NCI-H1105 treated with DMSO at 0.1 percent for 48 hours (cell line): Measurements from ENCODE around the gene ZFP36L1.
A peak's percentile ranks its signal among the peaks of the same experiment; 100 is the strongest.

Source experiments
- DNase-seq: peaks from one replicate; lab custom pipeline; 2025; lab: John Stamatoyannopoulos, UW

The ZFP36L1 gene

DNA sequence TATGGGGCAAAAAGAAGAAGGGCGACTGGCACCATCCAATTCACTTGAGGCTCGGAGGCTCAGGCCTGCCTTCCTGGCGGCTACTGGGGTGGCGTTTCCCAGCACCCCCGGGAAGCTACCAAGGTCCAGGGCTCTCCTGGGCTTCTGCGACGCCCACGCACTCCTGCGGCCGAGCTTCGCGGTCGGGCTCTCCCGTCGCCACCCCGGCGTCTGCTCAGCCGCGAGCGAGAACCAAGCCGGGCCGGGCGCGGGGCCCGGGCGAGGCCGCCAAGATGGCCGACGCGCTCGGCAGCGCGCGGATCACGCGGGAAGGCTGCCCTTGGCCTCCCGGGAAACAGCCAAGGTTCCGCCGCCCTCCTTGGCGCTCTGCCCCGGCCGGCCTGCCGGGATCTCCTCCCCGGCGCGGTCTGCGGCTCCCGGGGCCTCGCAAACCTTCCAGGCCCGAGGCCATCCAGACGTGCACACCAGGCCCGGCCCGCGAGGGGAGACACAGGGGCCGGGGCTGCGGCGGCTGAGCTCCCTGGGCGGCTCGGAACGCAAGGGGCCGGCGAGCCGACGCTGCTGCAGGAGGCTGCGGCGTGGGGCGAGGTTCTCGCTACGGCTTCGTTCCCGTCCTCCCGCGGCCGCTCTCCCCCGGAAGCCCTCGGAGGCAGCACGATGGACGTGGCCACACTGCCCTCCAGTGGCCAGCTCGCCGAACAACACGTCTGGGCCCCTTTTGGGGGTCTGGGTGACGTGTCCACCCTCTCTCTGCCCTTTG, 23.5 kb upstream of the ZFP36L1 start:
- DNase-seq = peak; percentile 87

DNA sequence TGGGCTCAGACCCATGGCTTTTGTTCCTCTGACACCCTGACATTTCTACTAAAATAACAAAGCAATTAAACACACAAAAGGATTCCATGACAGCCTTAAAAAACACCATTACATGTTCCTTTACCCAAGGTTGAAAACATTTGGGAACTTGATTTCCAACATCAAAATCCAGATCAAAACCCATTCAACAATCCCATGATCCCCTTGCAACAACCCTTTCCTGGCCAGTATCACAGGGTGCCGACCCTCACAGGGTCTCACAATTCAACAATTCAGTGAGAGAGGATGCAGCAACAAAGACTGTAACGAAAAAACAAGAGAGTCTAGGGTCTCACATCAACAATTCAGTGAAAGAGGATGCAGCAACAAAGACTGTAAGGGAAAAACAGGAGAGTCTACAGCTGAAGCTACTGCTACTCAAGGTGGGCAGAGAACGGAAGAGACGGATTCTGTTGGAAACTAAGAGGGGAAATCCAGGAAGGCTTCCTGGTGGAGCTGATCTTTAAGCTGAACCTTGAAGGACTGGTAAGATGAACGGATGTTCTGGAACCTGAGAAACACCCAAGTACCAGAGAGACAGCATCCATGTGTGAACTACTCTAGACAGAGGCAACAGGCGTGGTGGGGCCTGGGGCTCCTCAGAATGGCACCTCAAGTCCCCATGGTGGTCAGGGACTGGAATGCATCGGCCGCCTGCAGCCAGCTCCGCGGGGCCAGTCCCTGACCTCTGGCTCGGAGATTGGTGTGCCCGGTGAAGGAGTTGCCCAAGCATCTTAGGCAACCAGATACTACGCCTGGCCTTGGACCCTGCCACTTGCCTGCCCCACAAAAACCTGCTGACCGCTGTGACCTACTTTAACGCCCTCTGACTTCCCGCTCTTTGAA, 22.7 kb upstream of the ZFP36L1 start:
- no peak for DNase-seq

DNA sequence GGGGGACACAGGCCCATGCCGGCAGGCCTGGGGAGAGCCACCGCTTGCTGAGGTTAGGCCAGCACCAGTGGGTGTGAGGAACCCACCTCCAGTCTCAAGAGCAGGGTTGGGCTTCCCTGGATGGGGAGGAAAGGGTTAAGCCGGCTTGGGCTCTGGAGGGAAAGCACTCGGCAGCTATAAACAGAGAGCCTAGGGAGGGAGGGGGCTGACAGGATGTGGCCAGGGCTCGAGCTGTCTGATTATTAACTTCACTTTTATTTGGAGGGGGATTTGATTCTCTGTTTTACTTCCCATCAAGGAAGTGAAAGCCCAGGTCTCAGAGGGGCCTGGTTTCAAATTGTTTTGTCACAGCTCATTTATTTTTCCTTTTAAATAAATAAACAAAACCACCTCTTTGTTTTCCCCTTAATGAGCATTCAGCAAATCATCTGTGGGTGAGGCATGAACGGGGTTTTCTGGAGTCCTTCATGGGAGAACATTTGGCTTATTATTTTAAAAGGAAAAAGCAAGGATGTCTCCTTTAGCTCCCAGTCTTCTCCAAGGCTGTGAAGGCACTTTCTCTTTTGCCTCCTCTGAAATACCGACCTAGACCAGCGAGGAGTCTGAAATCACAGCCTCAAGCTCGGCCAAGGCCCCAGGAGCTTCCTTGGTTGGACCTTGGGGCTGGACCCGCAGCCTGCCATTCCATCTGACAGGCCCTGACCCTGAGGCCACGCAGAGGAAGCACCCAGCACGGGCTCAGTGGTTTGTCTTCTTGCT, 21.9 kb upstream of the ZFP36L1 start:
- peak; percentile 12 for DNase-seq

DNA sequence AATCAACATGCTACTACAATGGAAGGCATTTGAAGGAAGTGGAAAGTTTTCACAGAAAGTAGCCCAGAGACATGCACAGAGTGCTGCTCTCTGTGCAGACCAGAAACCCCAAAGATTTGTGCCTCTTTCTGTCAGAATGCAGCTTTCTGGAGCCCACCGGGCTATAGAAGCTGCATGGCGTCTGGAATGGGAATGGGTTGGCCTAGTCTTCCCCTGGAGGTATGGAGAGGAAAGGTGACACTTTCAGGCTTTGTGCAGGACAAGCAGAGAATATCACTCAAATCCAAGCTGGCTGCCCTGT, 21.3 kb upstream of the ZFP36L1 start:
- no peak for DNase-seq

DNA sequence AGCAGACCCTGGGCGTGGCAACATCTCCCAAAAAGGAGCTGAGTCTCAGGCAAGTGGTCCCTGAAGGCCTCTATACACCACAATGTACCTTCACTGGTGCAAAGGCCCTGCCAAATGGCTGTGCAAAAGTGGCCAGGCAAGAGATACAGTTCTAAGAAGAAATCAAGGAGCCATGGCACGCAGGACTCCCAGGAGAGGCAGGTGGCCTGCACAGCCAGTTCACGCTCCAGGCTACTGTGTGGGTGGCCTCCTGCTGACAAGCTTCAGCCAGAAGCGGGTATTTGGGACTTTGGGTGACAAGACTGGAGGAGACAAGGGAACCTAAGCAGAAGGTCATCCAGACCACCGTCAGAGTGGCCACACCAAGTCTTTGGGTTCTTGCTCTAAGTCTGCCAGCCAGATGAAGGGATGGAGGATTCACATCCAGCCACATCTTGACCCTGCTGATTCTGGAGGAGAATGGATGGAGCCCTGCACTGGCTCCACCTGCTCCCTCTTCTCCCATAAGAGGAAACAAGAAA, 20.5 kb upstream of the ZFP36L1 start:
- DNase-seq = no peak

DNA sequence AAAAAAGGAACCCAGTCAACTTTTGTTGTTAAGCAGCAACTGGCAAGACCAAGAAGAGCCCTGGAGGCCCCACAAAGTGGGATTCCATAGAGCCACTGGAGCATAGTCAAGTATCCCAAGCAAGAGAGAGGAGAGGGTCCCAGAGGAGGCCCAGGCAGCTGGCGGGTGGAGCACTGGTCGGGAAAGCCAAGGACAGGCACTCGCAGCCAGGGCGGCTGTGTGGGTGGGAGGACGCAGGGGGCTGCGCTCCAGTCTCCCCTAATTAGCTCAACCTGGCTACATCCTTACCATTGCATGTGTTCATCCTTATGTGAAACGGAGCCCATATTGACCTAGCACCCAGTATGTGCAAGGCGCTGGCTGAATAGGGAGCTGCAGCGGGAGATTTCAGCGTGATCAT, 18.3 kb upstream of the ZFP36L1 start:
- no peak for DNase-seq

DNA sequence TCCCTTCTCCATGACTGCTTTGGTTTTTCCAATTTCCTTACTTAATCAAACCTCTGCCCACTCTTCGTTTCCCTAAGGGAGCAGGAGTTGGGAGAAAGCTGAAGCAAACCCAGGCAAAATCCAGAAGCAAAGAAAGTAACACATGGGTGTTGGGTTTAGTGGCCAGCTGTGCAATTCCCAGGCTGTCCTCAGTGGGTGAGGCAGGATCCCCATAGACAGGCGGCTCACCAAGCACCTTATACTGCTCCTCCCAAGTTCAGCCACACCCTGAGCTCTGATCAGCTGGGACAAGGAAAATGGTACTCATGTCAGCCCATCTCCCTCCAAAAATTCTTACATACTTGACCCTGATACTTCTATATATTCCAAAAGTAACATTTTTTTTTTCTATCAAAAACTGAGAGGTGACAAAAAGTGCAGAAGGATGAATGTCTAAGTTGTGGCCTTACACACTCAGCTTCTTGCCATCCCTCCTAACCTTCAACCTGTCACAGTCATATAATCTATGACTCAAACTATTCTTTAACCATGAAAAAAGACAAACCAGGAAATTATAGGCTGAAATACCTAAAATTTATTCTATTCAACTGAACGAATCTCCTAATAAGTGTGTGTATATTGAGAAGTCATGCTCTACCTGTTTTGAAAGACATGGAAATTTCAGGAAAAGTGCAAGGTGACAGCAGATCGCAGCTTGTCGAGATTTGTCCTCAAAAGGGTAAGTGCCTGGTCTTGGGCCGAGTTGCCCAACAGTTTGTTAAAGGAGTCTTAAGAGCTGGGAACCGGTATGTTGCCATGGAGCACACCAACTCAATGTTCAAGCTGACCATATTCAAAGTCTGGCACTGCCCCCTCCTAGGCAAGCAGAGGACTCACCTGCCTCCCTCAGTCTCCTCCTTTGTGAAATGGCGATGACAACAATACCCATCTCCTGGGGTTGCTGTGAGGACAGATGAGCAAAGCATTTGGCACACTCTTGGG, 17.6 kb upstream of the ZFP36L1 start:
- no peak for DNase-seq

DNA sequence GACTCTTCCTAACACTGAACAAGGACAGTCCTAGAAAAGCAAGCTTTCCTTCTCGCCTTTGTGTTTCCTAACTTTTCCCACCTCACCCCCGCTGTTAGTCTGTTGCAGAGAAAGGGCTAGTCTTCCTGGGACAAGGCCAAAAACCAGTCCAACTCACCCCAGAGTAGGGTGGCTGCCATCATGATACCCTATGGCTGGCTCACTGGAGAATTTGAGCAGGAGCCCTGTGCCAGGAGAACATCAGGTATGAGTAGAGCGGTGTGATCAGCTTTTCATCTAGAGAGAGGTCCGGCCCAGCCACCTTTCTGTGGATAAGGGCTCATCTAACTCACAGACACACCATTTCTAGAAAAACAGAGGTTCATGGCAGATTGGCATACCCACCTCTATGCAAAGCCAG, 16.7 kb upstream of the ZFP36L1 start:
- DNase-seq = no peak

DNA sequence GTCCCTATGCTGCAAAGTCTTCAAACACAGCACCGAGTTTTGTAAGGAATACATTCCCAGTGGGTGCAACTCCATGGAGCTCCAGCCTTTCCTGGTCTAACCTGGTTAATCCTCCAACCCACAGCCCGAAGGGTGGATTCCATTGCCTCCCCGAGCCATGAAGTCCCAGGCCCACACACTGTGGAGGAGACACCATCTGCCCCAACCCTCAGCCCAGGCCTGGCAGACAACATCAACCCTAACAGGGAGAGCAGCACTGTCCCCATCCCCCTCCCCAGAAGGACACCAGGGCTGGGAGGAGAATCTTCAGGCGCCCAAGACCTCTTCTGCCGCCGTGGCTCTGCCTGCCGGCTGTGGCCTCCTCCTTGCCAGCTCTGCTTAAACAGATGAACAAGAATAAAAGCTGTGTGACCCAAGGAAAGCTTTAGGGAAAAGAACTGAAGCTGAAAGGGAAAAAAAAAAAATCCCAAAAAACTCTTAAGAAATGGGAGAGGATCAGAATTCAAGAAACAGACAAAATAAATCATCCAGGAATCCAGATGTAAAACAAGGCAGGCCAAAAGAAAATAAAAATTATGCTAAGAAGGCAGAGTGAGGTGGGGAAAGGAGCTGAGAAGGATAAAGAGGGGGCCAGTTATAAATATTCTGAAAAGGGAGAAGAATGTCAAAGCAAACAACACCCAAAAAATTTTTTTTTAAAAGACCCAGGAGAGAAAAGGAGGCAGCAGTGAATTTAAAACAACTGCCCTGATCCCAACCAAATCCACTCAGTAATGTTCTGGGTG, 16.0 kb upstream of the ZFP36L1 start:
- no peak for DNase-seq

DNA sequence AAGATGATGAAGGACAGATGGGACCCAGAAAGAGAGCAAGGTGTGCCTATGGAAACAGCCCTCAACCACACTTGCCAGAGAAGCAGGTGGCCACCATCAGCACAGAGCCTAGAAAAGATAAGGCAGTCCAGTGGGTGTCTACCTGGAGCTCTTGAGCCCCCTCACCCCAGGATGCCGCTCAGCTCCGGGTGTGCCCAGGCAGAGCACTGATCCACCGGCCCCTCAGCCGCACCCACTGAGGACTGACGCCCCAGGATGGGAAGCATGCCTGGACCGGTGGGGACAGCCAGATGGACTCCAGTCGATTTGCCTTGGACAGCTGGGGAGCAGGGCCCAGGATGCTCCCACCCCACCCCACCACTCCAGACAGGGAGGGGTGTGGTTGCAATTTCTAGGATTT, 15.1 kb upstream of the ZFP36L1 start:
- no peak for DNase-seq

DNA sequence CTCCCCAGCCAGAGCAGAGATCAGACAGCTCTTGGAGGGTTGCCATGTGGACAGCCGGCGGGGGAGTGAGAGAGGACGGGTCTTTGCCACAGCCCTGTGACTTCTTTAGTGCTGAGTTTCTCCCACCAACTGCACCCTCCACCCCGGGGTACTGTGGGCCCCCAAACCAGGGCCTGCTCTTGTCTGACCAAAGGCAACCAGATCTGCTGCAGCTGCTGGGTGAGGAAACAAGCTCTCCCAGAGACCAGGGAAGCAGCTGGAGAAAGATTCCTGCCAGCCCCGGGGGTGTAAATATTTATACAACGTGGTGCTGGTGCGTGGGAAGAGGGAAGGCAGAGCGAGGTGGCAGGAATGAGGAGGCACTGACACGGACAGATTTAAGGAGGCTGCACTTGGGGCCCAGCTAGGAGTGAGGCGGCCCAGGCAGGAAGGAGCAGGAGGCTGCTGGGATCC, 14.3 kb upstream of the ZFP36L1 start:
- no peak for DNase-seq

DNA sequence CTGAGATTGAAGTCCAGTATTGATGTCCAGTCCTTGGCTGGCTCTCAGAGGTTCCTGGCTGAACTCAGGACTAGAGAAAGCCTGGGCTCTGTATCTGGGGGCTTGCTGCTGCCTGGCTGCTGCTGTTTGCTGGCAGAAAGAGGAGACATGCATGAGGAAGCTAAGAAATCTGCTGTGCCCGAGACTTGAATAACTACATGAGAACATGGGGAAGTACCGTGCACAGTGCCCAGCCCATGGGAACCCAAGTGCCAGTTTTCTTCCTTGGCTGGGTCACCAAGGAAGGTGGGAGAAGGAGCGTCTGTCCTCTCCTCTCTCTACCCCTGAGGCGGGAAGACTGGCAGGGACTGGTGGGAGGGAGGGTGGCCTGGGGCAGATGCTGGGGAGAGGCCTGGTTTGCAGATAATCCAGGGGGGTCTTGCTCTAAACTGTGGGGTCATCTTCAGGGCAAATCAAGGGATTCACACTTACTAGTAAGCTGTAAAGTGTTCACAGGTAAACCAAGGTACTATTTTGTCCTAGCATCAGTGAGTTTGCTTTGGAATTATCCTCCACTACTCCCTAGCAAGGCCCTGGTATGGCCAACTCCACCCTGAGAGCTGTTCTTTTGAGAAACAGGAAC, 13.8 kb upstream of the ZFP36L1 start:
- DNase-seq = no peak

DNA sequence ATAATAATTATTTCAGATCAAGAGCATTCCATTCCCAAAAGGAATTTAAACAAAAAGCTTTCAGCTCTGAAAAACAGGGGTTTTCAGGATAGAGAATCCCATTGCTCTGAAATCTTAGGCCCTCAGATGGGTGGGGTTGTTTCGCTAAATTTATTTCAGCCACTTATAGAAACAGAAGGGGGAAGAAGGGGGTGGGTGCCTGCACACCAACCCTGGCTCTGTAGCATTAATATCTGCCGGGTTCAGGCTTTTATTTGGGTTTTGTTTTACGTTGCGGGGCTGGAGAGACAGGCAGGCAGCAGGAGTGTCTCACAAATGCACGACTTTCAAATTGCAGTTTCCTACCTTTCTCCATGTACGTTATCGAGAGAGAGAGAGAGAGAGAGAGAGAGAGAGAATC, 12.5 kb upstream of the ZFP36L1 start:
- DNase-seq = no peak

DNA sequence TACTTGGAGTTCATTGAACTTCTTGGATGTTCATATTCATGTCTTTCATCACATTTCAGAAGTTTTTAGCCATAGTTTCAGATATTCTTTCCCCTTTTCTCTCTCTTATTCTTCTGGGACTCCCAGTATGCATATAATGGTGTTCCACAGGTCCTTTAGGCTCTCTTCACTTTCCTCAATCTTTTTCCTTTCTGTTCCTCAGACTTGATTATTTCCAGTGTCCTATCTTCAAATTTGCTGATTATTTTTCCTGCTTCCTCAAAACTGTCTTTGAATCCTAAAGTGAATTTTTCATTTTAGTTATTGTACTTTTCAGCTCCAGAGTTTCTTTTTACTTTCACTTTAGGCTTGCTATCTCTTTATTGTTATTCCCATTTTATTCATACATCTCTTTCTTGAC, 8.8 kb upstream of the ZFP36L1 start:
- DNase-seq = no peak

DNA sequence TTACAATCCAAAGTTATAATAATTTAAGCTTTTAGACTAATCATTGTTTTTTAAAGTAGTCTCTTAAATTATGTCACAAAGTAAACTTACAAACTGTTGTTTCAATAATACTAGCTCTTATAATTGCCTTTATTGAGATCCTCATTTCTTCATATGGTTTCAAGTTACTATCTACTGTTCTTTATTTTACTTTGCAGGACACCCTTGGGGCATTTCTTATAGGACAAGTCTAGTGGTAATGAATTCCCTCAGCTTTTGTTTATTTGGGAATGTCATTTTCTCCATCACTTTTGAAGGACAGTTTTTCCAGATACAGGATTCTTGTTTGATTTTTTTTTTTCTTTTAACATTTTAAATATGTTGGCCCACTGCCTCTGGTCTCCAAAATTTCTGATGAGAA, 8.1 kb upstream of the ZFP36L1 start:
- no peak for DNase-seq

DNA sequence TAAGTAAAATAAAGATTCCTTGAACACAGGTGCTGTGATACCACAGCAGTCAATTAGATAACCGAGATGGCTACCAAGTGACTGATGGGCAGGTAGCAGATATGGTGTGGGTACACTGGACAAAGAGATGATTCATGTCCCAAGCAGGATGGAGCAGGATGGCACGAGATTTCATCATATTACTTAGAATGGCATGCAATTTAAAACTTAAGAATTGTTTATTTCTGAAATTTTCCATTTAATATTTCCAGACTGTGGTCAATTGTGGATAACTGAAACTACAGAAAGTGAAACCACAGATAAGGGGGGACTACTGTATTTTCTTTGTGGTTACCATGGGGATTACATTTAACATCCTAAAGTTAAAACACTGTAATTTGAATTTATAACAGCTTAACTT, 7.5 kb upstream of the ZFP36L1 start:
- no peak for DNase-seq

DNA sequence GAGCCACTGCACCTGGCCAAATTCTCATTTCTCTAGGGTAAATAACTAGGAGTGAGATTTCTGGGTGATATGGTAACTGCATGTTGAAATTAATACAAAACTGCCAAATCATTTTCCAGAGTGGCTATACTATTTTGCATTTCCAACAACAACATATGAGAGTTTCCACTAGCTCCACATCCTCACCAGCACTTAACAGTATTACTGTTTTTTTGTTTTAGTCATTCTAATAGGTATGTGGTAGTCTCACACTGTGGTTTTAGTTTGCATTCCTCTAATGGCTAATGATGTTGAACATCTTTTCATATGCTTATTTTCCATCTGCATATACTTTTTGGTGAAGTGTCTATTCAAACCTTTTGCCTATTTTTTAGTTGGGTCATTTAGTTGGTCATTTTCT, 5.8 kb upstream of the ZFP36L1 start:
- DNase-seq = no peak

DNA sequence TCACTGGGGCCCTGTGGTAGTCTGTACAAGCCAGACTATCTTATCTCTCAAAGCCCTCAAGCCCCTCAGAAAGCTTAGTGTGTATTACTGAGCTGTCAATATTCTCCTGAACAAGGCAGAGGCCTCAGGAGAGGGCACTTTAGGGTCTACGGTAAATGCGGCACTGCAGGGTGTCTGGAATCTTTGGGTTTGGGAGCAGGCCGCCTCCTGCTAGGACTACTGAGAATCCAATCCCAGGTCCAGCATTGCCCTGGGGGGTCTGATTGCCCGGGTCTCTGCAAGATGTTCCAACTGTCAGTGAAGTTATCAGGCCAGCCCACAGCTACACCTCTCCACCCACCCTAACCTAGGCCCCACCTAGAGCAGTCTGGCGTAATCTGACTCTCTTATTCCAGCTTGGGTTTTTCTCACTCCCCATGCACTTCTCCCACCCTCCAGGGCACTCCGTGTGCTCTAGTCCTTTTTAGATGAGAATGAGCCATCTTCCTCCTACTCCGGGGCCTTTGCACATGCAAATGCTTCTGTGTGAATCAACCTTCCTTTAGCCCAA, 4.3 kb upstream of the ZFP36L1 start:
- no peak for DNase-seq

DNA sequence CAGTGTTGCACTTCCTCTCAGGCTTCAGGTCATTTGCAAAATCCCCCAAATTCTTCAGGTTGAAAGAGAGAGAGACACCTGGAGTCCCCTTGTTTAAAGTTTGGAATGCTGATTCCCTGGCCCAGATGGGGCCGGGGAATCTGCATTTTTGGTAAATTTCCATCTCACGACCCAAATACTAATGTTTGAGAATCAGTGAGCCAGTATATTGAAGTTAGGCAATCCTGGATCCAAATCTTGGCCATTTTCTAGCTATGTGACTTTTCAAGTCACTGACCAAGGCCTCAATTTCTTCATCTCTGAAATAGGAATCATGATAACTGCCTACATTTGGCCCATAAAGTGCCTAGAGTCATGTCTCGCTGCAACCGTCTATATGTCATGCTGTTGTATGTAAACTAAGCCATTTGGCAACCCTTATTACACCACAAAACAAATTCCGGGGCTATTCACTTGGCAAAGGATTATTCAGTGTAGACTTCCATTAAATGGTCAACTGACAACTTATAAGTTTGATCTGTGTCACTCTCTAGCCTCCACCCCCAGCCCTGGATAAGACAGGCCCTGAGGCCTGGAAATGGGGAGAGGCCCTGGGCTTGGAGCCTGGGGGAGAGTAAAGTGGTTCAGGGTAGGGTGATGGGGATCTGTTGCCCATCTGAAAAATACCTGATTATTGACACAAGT, 3.7 kb upstream of the ZFP36L1 start:
- no peak for DNase-seq
